Measurements from ENCODE around the gene MRPL34.

DNA sequence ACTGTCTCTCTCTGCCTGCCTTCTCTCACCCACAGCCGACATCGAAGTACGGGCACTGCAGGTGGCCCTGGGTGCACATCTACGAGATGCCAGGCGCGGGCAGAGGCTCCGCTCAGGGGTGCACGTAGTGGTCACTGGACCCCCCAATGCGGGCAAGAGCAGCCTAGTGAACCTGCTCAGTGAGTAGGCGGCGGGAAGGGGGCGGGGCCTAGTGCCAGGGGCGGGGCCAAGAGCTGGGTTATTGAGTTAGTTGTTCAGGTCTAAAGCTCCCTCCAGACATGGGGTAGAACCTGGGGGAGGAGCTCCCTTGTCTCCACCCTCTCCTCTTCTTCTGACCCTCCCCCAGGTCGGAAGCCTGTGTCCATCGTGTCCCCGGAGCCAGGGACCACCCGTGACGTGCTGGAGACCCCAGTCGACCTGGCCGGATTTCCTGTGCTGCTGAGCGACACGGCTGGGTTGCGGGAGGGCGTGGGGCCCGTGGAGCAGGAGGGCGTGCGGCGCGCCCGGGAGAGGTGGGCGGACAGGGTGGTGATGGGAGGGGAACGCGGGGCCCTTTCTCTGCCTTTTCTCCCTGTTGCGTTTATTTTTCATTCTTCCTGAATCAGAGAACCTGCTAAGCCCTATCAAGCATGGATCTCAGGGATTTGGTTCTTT, 33.5 kb downstream of the MRPL34 start:
- TF ChIP-seq, protein P1, sequence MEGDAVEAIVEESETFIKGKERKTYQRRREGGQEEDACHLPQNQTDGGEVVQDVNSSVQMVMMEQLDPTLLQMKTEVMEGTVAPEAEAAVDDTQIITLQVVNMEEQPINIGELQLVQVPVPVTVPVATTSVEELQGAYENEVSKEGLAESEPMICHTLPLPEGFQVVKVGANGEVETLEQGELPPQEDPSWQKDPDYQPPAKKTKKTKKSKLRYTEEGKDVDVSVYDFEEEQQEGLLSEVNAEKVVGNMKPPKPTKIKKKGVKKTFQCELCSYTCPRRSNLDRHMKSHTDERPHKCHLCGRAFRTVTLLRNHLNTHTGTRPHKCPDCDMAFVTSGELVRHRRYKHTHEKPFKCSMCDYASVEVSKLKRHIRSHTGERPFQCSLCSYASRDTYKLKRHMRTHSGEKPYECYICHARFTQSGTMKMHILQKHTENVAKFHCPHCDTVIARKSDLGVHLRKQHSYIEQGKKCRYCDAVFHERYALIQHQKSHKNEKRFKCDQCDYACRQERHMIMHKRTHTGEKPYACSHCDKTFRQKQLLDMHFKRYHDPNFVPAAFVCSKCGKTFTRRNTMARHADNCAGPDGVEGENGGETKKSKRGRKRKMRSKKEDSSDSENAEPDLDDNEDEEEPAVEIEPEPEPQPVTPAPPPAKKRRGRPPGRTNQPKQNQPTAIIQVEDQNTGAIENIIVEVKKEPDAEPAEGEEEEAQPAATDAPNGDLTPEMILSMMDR (IDR thresholded peaks at IDR 0.05; ENCODE audit: low read length), result no peak
- no peak for TF ChIP-seq EZH2 (IDR thresholded peaks at IDR 0.05; ENCODE audit: borderline replicate concordance, low read length)

Measured in OCI-LY1 (cell line).